Measurements from ENCODE around the gene CCDC149. TPM values are rescaled to one million over a fixed set of nuclear protein-coding genes. Genes with fewer than 3 reads are reported as not detected.

CCDC149 gene
- total and polyA plus RNA-seq, 2 experiments from 2014 or later, result 12.3 to 13.3 TPM

DNA sequence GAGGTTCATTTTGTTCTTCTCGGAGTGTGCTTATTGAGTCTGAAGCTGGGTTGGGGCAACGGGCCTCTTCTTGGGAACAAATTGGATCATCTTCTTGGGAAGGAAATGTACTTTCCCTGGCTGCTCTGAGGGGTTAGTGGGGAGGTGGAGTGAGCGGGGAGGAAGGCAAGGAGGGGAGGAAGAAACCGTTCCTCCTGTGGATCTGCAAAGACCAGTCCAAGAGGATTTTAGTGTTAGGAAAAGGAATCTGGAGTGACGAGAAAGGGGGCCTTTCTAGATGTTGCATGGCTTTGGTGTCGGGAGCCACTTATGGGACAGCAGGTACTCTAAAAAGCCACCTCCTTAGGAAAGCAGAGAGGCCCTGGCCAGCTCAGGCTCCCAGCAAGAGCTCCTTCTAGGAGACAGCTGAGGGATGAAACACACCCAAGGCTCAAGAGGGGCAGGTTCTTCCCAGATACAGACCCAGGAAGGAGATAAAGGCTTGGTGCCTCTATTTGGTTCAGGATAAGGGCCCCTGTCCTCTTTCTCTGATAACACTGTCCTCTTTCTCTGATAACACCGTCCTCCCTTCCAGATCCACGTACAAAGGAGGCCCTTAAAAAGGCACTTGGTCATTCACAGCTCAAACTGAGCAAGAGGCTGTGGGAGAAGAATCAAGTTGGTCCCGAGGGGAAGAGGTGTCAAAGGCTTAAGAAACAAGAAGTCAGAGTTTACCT is 117.0 kb downstream of the CCDC149 start:
- Histone ChIP-seq H2AFZ (peak overlapping the region; percentile 29), H3K4me3 (no peak overlapping the region), H3K27me3 (peaks cover 29% of the 10 kb centered on the region), H3K9me3 (ENCODE audit: low read depth) (no peaks in the 10 kb centered on the region), H3K27ac (peak overlapping the region; percentile 26), H3K4me2 (peak overlapping the region; percentile 75), H3K4me1 (ENCODE audit: insufficient read depth) (peaks cover 18% of the 10 kb centered on the region), H3K9me2 (replicated peaks; ENCODE audit: insufficient read depth) (no peaks in the 10 kb centered on the region), H3K79me2 (no peaks in the 10 kb centered on the region), H3K36me3 (replicated peaks; ENCODE audit: insufficient read depth, low read depth) (no peaks in the 10 kb centered on the region), H4K20me1 (ENCODE audit: insufficient read depth, poor library complexity, severe bottlenecking) (no peaks in the 10 kb centered on the region)
- 36% methylated on average over 9 of the region's 9 CpGs for WGBS (ENCODE audit: low lambda C conversion rate, missing lambda C conversion rate)
- no peak for TF ChIP-seq EZH2phosphoT487 (IDR thresholded peaks at IDR 0.05; ENCODE audit: low read depth, severe bottlenecking, unreplicated experiment)
- TF ChIP-seq EZH2 (IDR thresholded peaks at IDR 0.05; ENCODE audit: borderline replicate concordance), result no peak
- no peak for DNase-seq (ENCODE audit: low spot score)

DNA sequence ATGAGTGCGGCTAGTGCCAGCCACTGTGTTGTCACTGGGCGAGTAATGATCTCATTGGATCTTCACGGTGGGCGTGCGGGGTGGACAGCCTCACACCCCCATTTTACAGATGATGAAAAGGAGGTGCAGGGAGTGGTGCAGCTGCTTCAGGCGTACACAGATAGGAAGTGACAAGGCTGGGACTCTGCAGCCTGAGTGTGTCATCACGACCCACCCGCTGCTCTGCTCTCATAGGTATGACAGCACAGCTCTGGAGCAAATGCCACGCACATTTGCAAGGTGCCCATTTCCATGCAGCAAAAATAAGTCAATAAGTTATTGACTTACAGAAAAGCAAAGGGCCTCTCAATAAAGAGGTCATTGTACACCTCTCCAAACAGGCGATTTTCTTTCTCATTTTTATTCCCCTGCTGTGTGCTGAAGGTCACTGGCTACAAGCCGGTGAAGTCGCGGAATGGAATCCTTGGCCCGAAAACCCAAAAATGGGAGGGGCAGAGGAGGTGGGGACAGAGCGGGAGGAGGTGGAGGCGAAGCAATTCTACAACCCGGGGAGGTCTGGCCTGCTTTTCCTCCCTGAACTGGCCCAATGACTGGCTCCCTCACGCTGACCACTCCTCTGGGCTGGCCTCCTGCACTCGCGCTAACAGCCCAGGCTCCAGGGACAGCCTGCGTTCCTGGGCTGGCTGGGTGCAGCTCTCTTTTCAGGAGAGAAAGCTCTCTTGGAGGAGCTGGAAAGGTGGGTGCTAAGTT is 117.8 kb downstream of the CCDC149 start, which contains the start of gene SOD3:
Gene SOD3 (plus strand): TSS at position 658 of the 750 bp plus-strand sequence. CDS start 3,949 bp downstream, outside the sequence.
- DNase-seq (ENCODE audit: low spot score), result peak; percentile 69
- no peaks in the 10 kb centered on the region for H3K36me3 ChIP-seq (replicated peaks; ENCODE audit: insufficient read depth, low read depth)
- no peaks in the 10 kb centered on the region for H4K20me1 ChIP-seq (ENCODE audit: insufficient read depth, poor library complexity, severe bottlenecking)
- H2AFZ ChIP-seq, result peak within 1 kb of the TSS; percentile 29
- peak within 1 kb of the TSS; percentile 26 for H3K27ac ChIP-seq
- TF ChIP-seq EZH2phosphoT487 (IDR thresholded peaks at IDR 0.05; ENCODE audit: low read depth, severe bottlenecking, unreplicated experiment) (no peak), EZH2 (IDR thresholded peaks at IDR 0.05; ENCODE audit: borderline replicate concordance) (no peak)
- TF ChIP-seq, protein P1, sequence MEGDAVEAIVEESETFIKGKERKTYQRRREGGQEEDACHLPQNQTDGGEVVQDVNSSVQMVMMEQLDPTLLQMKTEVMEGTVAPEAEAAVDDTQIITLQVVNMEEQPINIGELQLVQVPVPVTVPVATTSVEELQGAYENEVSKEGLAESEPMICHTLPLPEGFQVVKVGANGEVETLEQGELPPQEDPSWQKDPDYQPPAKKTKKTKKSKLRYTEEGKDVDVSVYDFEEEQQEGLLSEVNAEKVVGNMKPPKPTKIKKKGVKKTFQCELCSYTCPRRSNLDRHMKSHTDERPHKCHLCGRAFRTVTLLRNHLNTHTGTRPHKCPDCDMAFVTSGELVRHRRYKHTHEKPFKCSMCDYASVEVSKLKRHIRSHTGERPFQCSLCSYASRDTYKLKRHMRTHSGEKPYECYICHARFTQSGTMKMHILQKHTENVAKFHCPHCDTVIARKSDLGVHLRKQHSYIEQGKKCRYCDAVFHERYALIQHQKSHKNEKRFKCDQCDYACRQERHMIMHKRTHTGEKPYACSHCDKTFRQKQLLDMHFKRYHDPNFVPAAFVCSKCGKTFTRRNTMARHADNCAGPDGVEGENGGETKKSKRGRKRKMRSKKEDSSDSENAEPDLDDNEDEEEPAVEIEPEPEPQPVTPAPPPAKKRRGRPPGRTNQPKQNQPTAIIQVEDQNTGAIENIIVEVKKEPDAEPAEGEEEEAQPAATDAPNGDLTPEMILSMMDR (IDR thresholded peaks at IDR 0.05; ENCODE audit: poor library complexity), result no peak
- no peak within 1 kb of the TSS for H3K4me3 ChIP-seq
- H3K79me2 ChIP-seq, result no peaks in the 10 kb centered on the region
- H3K4me1 ChIP-seq (ENCODE audit: insufficient read depth), result peaks cover 18% of the 10 kb centered on the region
- WGBS (ENCODE audit: low lambda C conversion rate, missing lambda C conversion rate), result 33% methylated on average over 21 of the region's 21 CpGs
- H3K4me2 ChIP-seq, result peak within 1 kb of the TSS; percentile 75
- H3K27me3 ChIP-seq, result peaks cover 22% of the 10 kb centered on the region
- H3K9me3 ChIP-seq (ENCODE audit: low read depth), result no peaks in the 10 kb centered on the region
- no peaks in the 10 kb centered on the region for H3K9me2 ChIP-seq (replicated peaks; ENCODE audit: insufficient read depth)

DNA sequence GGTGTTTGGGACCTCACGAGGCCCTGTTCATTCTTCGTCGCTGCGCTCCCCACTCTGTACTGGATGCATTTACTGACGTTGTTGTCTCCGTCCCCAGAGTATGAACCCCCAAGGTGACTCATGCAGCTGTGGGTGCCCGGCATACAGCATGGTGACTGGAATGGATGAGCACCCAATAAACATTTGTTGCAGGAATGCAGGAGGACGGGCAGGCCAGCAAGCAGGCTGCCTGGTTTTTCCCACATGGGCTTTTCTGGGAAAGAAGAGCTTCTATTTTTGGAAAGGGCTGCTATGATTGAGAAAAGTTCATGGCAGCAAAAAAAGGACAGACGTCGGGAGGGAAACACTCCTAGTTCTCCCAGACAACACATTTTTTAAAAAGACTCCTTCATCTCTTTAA is 118.4 kb downstream of the CCDC149 start:
- Histone ChIP-seq H3K27me3 (peaks cover 15% of the 10 kb centered on the region), H3K4me1 (ENCODE audit: insufficient read depth) (peaks cover 18% of the 10 kb centered on the region), H3K36me3 (replicated peaks; ENCODE audit: insufficient read depth, low read depth) (no peaks in the 10 kb centered on the region), H2AFZ (no peak overlapping the region), H3K4me2 (peak overlapping the region; percentile 75), H3K79me2 (no peaks in the 10 kb centered on the region), H4K20me1 (ENCODE audit: insufficient read depth, poor library complexity, severe bottlenecking) (no peaks in the 10 kb centered on the region), H3K9me3 (ENCODE audit: low read depth) (no peaks in the 10 kb centered on the region), H3K4me3 (no peak overlapping the region), H3K9me2 (replicated peaks; ENCODE audit: insufficient read depth) (no peaks in the 10 kb centered on the region), H3K27ac (peak overlapping the region; percentile 8)
- TF ChIP-seq EZH2 (IDR thresholded peaks at IDR 0.05; ENCODE audit: borderline replicate concordance) (no peak), EZH2phosphoT487 (IDR thresholded peaks at IDR 0.05; ENCODE audit: low read depth, severe bottlenecking, unreplicated experiment) (no peak)
- TF ChIP-seq, protein P1 (IDR thresholded peaks at IDR 0.05; ENCODE audit: poor library complexity), result no peak
- DNase-seq (ENCODE audit: low spot score), result no peak
- WGBS (ENCODE audit: low lambda C conversion rate, missing lambda C conversion rate), result 70% methylated on average over 10 of the region's 10 CpGs

DNA sequence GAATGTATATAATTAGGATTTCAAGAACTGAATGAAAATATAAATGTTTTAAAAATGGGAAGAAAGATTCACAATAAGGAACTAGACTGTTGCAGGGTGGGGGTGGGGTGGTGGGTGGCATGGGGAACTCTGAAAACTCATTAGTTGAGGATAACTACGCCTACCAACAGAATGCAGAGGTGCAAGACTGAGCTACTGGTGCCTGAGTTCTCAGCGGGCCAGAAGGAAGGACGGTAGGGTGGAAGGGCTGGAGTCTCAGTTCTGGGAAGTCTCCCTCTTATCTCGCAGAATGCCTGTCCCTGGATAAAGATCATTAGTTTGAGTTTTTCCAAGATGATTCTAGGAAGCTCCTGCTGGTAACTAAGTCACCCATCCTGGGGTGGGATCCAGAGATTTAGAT is 118.8 kb downstream of the CCDC149 start:
- no peaks in the 10 kb centered on the region for H3K9me2 ChIP-seq (replicated peaks; ENCODE audit: insufficient read depth)
- 67% methylated on average over 3 of the region's 4 CpGs for WGBS (ENCODE audit: low lambda C conversion rate, missing lambda C conversion rate)
- H3K9me3 ChIP-seq (ENCODE audit: low read depth), result no peaks in the 10 kb centered on the region
- H3K4me2 ChIP-seq, result peak overlapping the region; percentile 75
- no peak overlapping the region for H2AFZ ChIP-seq
- no peak for DNase-seq (ENCODE audit: low spot score)
- peaks cover 18% of the 10 kb centered on the region for H3K4me1 ChIP-seq (ENCODE audit: insufficient read depth)
- no peak overlapping the region for H3K4me3 ChIP-seq
- TF ChIP-seq EZH2 (IDR thresholded peaks at IDR 0.05; ENCODE audit: borderline replicate concordance) (no peak), EZH2phosphoT487 (IDR thresholded peaks at IDR 0.05; ENCODE audit: low read depth, severe bottlenecking, unreplicated experiment) (no peak)
- H3K79me2 ChIP-seq, result no peaks in the 10 kb centered on the region
- H4K20me1 ChIP-seq (ENCODE audit: insufficient read depth, poor library complexity, severe bottlenecking), result no peaks in the 10 kb centered on the region
- peak overlapping the region; percentile 8 for H3K27ac ChIP-seq
- H3K36me3 ChIP-seq (replicated peaks; ENCODE audit: insufficient read depth, low read depth), result no peaks in the 10 kb centered on the region
- H3K27me3 ChIP-seq, result peaks cover 11% of the 10 kb centered on the region
